ENCODE measurements around the gene SYT6.

GRCh38 chr1:114072246-114072645 is 81.4 kb downstream of the SYT6 start:
- TF ChIP-seq CTCF (IDR thresholded peaks at IDR 0.05) (no peak), POLR2A (IDR thresholded peaks at IDR 0.05) (no peak)

Data from thyroid gland (tissue), 4 donors.